ENCODE measurements around the gene CDK14.

DNA sequence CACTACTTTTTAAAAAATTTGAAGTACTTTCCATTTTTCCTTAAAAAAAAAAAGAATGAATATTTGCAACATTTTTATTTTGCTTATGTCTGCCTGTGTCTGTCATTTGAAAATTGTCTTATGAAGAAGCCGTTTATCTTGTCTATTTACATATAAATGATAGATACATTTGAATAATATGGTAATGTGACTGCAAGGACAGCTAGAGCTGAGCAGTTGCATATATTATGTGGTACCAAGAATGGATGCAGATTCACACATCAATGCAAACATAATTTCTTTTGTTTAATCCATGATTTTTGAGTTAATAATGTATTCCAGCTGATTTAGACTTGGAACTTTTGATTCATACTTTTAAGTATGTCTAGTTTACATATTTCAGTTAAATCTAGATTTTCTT lies 268.0 kb downstream of the CDK14 start:
- no peak for TF ChIP-seq CTCF (IDR thresholded peaks at IDR 0.05)
- TF ChIP-seq POLR2A (IDR thresholded peaks at IDR 0.05): no peak
